Activated naive CD4-positive, alpha-beta T cell treated with anti-CD3 and anti-CD28 coated beads, Interleukin-2, amount 50 U/mL, for 24 hours (primary cell): ENCODE measurements around the gene ACTG2.

Source experiments
- H3K27ac Mint-ChIP-seq: one replicate; pipeline ENCODE4 v1.8.0; 2021; ENCODE audit warnings: mild to moderate bottlenecking, mixed read lengths
- H3K27me3 Mint-ChIP-seq: one replicate; pipeline ENCODE4 v1.8.0; 2021; ENCODE audit warnings: mixed read lengths
- H3K36me3 Mint-ChIP-seq: one replicate; pipeline ENCODE4 v1.8.0; 2021; ENCODE audit warnings: mixed read lengths
- H3K4me1 Mint-ChIP-seq: one replicate; pipeline ENCODE4 v1.8.0; 2021; ENCODE audit warnings: mixed read lengths
- H3K4me3 Mint-ChIP-seq: one replicate; pipeline ENCODE4 v1.8.0; 2021; ENCODE audit warnings: mild to moderate bottlenecking, mixed read lengths
- H3K9me3 Mint-ChIP-seq: one replicate; pipeline ENCODE4 v1.8.0; 2021; ENCODE audit warnings: mixed read lengths

The ACTG2 gene

GRCh38 chr2:73918856-73919255 is 26.0 kb downstream of the ACTG2 start:
- peaks cover 8% of the 10 kb centered on the region for H3K4me1 Mint-ChIP-seq
- H3K36me3 Mint-ChIP-seq: no peaks in the 10 kb centered on the region
- H3K4me3 Mint-ChIP-seq: no peak overlapping the region
- no peaks in the 10 kb centered on the region for H3K9me3 Mint-ChIP-seq
- H3K27me3 Mint-ChIP-seq: no peaks in the 10 kb centered on the region
- no peak overlapping the region for H3K27ac Mint-ChIP-seq

DNA sequence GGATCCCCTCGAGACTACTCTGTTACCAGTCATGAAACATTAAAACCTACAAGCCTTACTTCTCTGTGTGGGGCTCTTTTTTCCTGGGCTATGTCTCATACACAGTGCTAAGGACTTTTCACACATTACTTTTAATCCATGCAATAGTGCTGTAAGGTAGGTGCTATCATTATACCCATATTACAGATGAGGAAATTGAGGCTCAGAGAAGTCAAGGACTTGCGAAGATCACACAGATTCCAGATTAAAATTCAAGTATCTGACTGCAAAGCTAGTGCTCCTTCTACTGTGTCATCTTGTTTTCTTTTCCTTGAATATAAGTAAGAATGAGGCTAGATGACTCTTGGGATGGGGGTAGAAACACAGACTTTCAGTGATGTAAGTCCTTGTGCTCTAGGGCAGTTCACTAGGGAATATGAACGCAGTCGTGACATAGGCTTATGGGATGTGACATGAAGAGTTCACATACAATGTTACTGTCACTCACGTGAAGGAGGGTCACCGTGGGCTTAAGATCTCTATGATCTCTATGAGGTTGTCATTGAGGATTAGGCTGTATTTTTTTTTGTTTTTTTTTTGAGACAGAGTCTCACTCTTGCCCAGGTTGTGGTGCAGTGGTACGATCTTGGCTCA is 26.9 kb downstream of the ACTG2 start:
- H3K9me3 Mint-ChIP-seq: no peaks in the 10 kb centered on the region
- H3K4me3 Mint-ChIP-seq: no peak overlapping the region
- H3K27ac Mint-ChIP-seq: no peak overlapping the region
- H3K27me3 Mint-ChIP-seq: no peaks in the 10 kb centered on the region
- H3K36me3 Mint-ChIP-seq: no peaks in the 10 kb centered on the region
- peaks cover 8% of the 10 kb centered on the region for H3K4me1 Mint-ChIP-seq

- Mint-ChIP-seq H3K36me3 (no peaks in the 10 kb centered on the region), H3K27me3 (no peaks in the 10 kb centered on the region), H3K9me3 (no peaks in the 10 kb centered on the region), H3K27ac (peak overlapping the region; percentile 41), H3K4me3 (no peak overlapping the region), H3K4me1 (peaks cover 9% of the 10 kb centered on the region)
Observed at GRCh38 chr2:73920577-73921545, 28.1 kb downstream of the ACTG2 start.

DNA sequence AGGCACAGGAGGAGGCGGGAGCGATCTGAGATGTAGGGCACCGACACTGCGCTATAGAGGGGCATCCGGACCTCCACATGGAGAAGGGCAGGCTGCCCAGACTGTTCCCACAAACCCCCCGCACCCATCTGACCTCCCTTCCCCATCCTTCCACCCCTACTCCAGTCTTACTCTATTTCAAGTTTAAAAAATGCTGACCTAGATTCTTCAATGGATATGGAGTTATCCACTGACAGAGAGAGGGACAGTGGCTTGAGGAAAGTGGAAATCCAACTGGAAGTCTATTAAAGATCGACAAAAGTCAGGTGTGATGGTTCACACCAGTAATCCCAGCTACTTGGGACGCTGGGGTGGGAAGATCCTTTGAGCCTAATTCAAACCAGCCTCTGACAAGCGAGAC is 28.8 kb downstream of the ACTG2 start:
- Mint-ChIP-seq H3K27me3 (no peaks in the 10 kb centered on the region), H3K9me3 (no peaks in the 10 kb centered on the region), H3K27ac (no peak overlapping the region), H3K36me3 (no peaks in the 10 kb centered on the region), H3K4me3 (no peak overlapping the region), H3K4me1 (peaks cover 15% of the 10 kb centered on the region)

DNA sequence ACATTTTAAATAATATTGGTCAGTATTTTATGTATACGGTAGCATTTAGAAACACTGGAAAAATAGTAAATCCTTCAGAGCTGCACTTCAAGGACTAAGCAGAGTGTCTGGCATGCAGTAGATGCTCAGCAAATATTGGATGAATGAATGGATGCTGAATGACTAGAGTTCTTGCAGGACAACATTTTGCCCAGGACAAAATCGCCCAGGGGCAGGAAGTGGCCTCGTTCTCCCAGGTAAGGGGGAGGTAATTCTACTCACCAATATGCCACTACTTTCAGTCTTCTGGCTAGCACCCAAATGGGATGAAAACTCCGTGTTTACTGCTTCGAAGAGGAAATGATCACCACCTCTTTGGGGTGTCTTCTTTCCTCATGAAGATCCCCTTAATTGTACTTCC is 29.9 kb downstream of the ACTG2 start:
- Mint-ChIP-seq H3K27ac (no peak overlapping the region), H3K36me3 (peaks cover under 1% of the 10 kb centered on the region), H3K4me3 (no peak overlapping the region), H3K4me1 (peaks cover 18% of the 10 kb centered on the region), H3K9me3 (no peaks in the 10 kb centered on the region), H3K27me3 (no peaks in the 10 kb centered on the region)

DNA sequence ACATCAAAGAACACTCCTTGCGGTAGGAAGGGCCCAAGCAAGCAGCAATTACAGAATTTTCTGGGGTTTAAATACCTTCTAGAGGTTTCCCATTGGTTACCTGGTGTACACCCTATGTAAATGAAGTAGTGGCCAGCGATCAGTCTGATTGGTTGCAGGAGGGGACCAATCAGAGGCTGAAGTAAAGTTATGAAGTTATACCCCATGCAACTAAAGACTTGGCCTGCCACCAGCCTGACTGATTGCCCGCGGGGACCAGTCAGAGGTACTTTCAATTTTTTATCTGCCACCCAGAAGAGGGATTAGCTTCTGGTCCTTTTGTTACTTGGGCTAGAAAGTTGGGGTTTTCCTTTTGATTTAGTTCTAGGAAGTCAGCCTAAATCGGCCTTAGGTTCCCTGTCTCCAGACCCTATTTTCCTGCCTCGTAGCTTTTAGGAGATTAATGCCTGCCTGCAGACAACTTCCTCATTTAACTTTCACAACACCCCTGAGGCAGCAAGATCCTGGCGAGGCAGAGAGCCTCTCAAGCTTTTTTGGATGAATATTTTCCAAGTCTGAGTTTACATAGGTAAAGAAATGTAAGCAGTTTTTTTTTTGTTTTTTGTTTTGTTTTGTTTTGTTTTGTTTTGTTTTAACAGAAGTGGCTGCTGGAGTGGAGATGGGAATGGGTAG is 32.4 kb downstream of the ACTG2 start:
- H3K27me3 Mint-ChIP-seq: no peaks in the 10 kb centered on the region

GRCh38 chr2:73925853-73926492 is 33.2 kb downstream of the ACTG2 start:
- peaks cover 18% of the 10 kb centered on the region for H3K36me3 Mint-ChIP-seq
- H3K27me3 Mint-ChIP-seq: no peaks in the 10 kb centered on the region
- H3K9me3 Mint-ChIP-seq: no peaks in the 10 kb centered on the region
- H3K27ac Mint-ChIP-seq: peak overlapping the region; percentile 87
- H3K4me1 Mint-ChIP-seq: peaks cover 45% of the 10 kb centered on the region
- H3K4me3 Mint-ChIP-seq: peak overlapping the region; percentile 86

More for the DNA sequence above, 32.4 kb downstream of the ACTG2 start:
- Mint-ChIP-seq H3K36me3 (peaks cover 18% of the 10 kb centered on the region), H3K9me3 (no peaks in the 10 kb centered on the region), H3K27ac (peak overlapping the region; percentile 56), H3K4me3 (no peak overlapping the region), H3K4me1 (peaks cover 43% of the 10 kb centered on the region)

DNA sequence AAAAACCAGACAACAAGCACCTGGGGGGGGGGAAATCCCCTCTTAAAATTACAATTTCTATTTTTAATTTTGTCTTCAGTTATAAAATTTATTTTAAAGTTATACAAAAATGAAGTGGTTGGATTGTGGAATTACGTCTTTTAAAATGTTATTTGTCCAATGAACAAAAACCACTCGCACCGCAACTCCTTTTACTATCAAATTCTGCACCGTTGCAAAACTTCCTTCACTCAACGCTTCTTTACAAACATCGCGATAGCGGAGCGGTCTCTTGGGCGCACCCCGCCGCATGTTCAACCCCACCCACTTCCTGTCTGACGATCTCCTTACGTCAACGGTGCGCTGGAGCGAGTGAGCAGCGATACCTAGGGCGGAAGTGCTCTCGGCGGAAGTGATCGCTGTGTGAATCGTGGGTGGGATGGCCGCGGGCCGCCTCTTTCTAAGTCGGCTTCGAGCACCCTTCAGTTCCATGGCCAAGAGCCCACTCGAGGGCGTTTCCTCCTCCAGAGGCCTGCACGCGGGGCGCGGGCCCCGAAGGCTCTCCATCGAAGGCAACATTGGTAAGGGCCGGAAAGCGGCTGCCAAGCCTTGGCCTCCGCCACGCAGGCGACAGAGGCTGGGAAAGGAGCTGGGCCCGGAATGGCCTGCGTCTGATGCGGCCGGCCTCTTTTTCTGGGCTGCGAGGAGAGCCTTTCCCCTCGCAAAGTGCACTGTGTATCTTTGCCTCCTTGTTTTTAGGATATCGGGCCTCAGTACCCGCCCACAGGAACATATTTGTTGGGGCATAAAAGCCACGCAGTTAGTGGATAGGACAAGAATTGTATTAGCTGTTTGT is 33.9 kb downstream of the ACTG2 start, which contains the start of gene DGUOK:
DGUOK (plus strand) TSS at position 388 of the 835 bp plus-strand sequence; CDS start at position 419, 31 bp downstream.
- H3K4me1 Mint-ChIP-seq: peaks cover 52% of the 10 kb centered on the region
- no peaks in the 10 kb centered on the region for H3K9me3 Mint-ChIP-seq
- H3K36me3 Mint-ChIP-seq: peaks cover 19% of the 10 kb centered on the region
- peak within 1 kb of the TSS; percentile 92 for H3K27ac Mint-ChIP-seq
- H3K4me3 Mint-ChIP-seq: peak within 1 kb of the TSS; percentile 86
- no peaks in the 10 kb centered on the region for H3K27me3 Mint-ChIP-seq

DNA sequence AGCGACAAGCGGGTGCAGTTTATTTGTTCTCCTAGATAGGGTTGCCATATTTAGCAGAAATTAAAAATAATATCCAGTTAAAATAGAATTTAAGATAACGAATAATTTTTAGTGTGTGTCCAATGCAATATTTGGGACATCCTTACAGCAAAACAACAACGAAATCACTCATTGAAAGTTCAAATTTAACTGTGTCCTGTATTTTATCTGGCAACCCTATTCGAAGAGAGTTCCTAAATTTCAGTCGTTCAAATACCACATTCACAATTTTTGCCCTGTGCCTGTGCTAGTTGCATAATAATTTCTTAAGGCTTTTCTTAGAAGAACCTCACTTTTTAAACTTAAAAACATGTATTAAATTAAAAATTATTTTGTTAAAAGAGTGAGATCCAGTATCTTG is 34.5 kb downstream of the ACTG2 start:
- Mint-ChIP-seq H3K9me3 (no peaks in the 10 kb centered on the region), H3K4me1 (peaks cover 59% of the 10 kb centered on the region), H3K27me3 (no peaks in the 10 kb centered on the region), H3K4me3 (peak overlapping the region; percentile 86), H3K36me3 (peaks cover 24% of the 10 kb centered on the region), H3K27ac (peak overlapping the region; percentile 81)

DNA sequence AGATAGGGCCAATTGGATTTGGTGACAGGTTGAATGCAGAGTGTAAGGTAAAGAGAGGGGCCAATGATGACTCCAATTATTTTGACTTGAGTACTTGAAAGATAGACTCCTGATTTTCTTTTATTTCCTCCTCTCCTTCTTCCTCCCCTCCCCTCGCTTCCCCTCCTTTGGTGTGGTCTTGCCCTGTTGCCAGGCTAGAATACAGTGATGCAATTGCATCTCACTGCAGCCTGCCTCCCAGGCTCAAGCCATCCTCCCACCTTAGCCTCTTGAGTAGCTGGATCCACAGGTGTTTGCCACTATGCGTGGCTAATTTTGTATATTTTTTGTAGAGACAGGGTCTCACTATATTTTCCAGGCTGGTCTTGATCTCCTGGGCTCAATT is 36.1 kb downstream of the ACTG2 start:
- peak overlapping the region; percentile 92 for H3K27ac Mint-ChIP-seq
- H3K4me1 Mint-ChIP-seq: peaks cover 71% of the 10 kb centered on the region

DNA sequence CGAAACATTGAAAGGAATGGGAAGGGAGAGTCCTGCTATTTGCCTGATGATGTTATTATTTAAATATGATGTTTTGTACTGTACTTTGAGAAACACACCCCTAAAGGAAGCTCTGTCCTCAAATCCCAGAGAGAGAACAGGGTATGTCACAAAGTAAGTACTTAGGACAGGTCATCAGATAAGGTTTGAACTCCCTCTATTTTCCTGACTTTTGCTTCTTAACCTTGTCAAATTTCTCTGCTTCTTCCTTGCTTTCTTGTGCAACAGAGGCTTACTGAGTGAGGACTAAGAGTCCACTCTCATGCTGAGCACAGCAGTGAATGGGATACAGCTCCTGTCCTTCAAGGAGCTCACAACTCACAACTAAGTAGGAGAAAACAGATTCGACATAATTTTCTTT is 37.6 kb downstream of the ACTG2 start:
- H3K27ac Mint-ChIP-seq: no peak overlapping the region
- no peaks in the 10 kb centered on the region for H3K9me3 Mint-ChIP-seq
- H3K36me3 Mint-ChIP-seq: peaks cover 31% of the 10 kb centered on the region
- H3K4me3 Mint-ChIP-seq: peak overlapping the region; percentile 86
- no peaks in the 10 kb centered on the region for H3K27me3 Mint-ChIP-seq
- H3K4me1 Mint-ChIP-seq: peaks cover 78% of the 10 kb centered on the region

More for the DNA sequence above, 36.1 kb downstream of the ACTG2 start:
- Mint-ChIP-seq H3K4me3 (peak overlapping the region; percentile 86), H3K9me3 (no peaks in the 10 kb centered on the region), H3K36me3 (peaks cover 28% of the 10 kb centered on the region), H3K27me3 (no peaks in the 10 kb centered on the region)

DNA sequence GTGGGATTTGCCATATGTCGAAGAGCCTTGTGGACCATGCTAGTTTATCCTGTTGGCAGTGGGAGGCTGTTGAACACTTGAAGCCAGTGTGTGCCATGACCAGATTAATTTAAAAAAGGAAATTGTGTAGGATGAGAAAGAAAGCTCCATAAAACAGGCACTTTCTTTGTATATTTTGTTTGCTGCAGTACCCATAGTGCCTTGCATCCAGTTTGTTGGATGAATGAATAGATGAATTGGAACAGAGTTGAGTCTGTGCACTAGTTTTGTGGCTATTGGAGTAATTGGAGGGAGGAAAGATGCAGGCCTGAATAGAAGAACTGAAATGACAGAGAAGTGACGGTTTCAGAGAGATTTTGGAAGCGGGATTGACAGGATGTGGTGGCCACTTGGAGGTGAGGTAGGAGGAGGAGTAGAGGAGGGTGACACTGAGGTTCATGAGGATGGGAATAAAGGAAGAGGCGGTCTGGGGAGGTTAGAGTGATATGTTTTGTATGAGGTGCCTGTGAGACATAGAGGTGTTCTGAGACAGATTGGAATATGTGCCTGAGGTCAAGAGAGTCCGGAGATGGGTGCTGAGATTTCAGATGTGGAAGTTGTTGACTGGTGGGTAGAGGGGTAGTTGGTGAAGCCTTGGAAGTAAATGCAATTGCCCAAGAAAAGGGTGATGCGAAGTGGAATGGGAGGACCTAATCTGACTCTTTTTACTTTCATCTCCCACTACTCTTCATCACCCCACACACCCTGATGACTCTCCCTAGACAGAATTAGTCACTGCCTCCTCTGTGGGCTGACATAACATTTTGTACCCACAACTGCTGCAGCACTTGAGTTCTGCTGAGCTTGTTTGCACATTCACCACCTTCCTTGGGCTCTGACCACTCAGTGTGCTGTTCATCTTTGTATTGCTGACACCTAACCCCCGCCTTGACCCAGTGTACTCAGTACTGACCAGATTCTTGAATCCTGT is 39.0 kb downstream of the ACTG2 start:
- Mint-ChIP-seq H3K4me1 (peaks cover 80% of the 10 kb centered on the region), H3K27me3 (no peaks in the 10 kb centered on the region), H3K4me3 (peak overlapping the region; percentile 80), H3K9me3 (no peaks in the 10 kb centered on the region), H3K27ac (peak overlapping the region; percentile 84), H3K36me3 (peaks cover 34% of the 10 kb centered on the region)

DNA sequence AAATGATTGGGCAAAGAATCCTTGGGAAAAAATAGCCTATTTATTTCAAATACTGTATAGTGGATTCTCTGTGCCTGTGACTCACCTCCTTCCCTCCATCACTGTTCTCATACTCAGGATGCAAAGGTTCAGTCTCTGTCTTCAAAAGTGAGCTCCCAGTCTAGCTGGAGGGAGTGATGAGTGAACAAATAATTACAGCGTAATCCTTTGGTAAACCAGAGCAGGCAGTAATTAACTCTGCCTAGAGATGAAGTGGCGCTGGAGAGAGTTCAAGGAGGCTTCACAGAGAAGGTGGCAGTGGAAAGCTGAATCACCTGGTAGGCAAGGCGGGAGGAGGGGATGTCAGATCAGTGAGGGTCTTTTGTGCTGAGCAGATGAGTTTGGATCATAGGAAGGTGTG is 40.4 kb downstream of the ACTG2 start:
- Mint-ChIP-seq H3K9me3 (no peaks in the 10 kb centered on the region), H3K36me3 (peaks cover 35% of the 10 kb centered on the region), H3K27ac (peak overlapping the region; percentile 77), H3K4me3 (peak overlapping the region; percentile 80), H3K4me1 (peaks cover 88% of the 10 kb centered on the region), H3K27me3 (no peaks in the 10 kb centered on the region)

- H3K4me1 Mint-ChIP-seq: peaks cover 89% of the 10 kb centered on the region
- H3K36me3 Mint-ChIP-seq: peaks cover 26% of the 10 kb centered on the region
- H3K27me3 Mint-ChIP-seq: no peaks in the 10 kb centered on the region
- H3K4me3 Mint-ChIP-seq: no peak overlapping the region
- H3K27ac Mint-ChIP-seq: no peak overlapping the region
- H3K9me3 Mint-ChIP-seq: no peaks in the 10 kb centered on the region
Observed at GRCh38 chr2:73935641-73936040, 42.8 kb downstream of the ACTG2 start.
